OCI-LY1 (cell line): ENCODE data around the gene COPS7A.

Experiments used
- H2AFZ ChIP-seq: fragments of 200-600 bp; sonication (generic), shearing (Covaris generic); 2 replicates; pipeline ENCODE4 v1.6.0; 2014; ENCODE audit warnings: antibody characterized with exemption, mild to moderate bottlenecking, low read length
- H3F3A ChIP-seq: fragments of 200-600 bp; sonication (generic), shearing (Covaris generic); 2 replicates; pipeline ENCODE4 v1.6.0; 2014; ENCODE audit warnings: mild to moderate bottlenecking, antibody characterized with exemption, low read length, moderate library complexity; ENCODE audit not compliant: insufficient read depth
- H3K27ac ChIP-seq: fragments of 200-600 bp; sonication (generic); 2 replicates; pipeline ENCODE4 v1.5.1; 2014; ENCODE audit warnings: low read length, mixed run types, mild to moderate bottlenecking, low read depth; ENCODE audit not compliant: poor library complexity, severe bottlenecking
- H3K27me3 ChIP-seq: fragments of 200-600 bp; sonication (generic); 2 replicates; pipeline ENCODE4 v1.6.0; 2014; ENCODE audit warnings: antibody characterized with exemption, mild to moderate bottlenecking, low read length, moderate library complexity; ENCODE audit not compliant: insufficient read depth
- H3K36me3 ChIP-seq: fragments of 200-600 bp; sonication (generic); 2 replicates; pipeline ENCODE4 v1.6.1; 2014; ENCODE audit warnings: mild to moderate bottlenecking, antibody characterized with exemption, low read length, moderate library complexity, mixed read lengths; ENCODE audit not compliant: insufficient read depth
- H3K4me1 ChIP-seq: fragments of 200-600 bp; sonication (generic); 2 replicates; pipeline ENCODE4 v1.5.1; 2014; ENCODE audit warnings: mild to moderate bottlenecking, low read length, moderate library complexity; ENCODE audit not compliant: insufficient read depth, severe bottlenecking
- H3K4me2 ChIP-seq: fragments of 200-600 bp; sonication (generic), shearing (Covaris generic); 2 replicates; pipeline ENCODE4 v1.6.1; 2014; ENCODE audit warnings: low read length
- H3K4me3 ChIP-seq: fragments of 200-600 bp; sonication (generic); 2 replicates; pipeline ENCODE4 v1.5.1; 2014; ENCODE audit warnings: low read length, low read depth, mild to moderate bottlenecking, mixed read lengths; ENCODE audit not compliant: poor library complexity, severe bottlenecking
- H3K79me2 ChIP-seq: fragments of 200-600 bp; shearing (Covaris generic); 2 replicates; pipeline ENCODE4 v1.6.1; 2016; ENCODE audit warnings: mixed run types, low read length, mixed read lengths; ENCODE audit not compliant: insufficient read depth
- H3K9ac ChIP-seq: fragments of 200-600 bp; sonication (generic), shearing (Covaris generic); 2 replicates; pipeline ENCODE4 v1.6.1; 2014; ENCODE audit warnings: mild to moderate bottlenecking, low read length, mixed read lengths
- H3K9me2 ChIP-seq: fragments of 200-600 bp; sonication (generic), shearing (Covaris generic); 2 replicates; pipeline ENCODE4 v1.6.1; 2014; ENCODE audit warnings: low read depth, mild to moderate bottlenecking, low read length, mixed read lengths
- H3K9me3 ChIP-seq: fragments of 200-600 bp; shearing (Covaris generic); 2 replicates; pipeline ENCODE4 v1.6.1; 2014; ENCODE audit warnings: low read length, mixed read lengths
- H4K20me1 ChIP-seq: fragments of 200-600 bp; sonication (generic), shearing (Covaris generic); 2 replicates; pipeline ENCODE4 v1.6.0; 2016; ENCODE audit warnings: mild to moderate bottlenecking, low read length; ENCODE audit not compliant: insufficient read depth
- EZH2 ChIP-seq: fragments of 200-600 bp; sonication (generic), shearing (Covaris generic); IDR thresholded peaks from 2 replicates; pipeline ENCODE4 v1.8.0; 2017; ENCODE audit warnings: borderline replicate concordance, mixed run types, mild to moderate bottlenecking, antibody characterized with exemption, low read length, moderate library complexity, mixed read lengths
- TF ChIP-seq, protein P1 (sequence below): fragments of 200-600 bp; sonication (generic), shearing (Covaris generic); IDR thresholded peaks from 2 replicates; pipeline ENCODE4 v1.5.1; 2017; ENCODE audit warnings: mild to moderate bottlenecking, antibody characterized with exemption, low read length, moderate library complexity, mixed read lengths

COPS7A gene

GRCh38 chr12:6779708-6780432 is 56.0 kb downstream of the COPS7A start:
- no peaks in the 10 kb centered on the region for H3K9me3 ChIP-seq
- 0 out of 2 replicates have a peak, but pooled peaks cover 5% of the 10 kb centered on the region for H3K27me3 ChIP-seq
- H2AFZ ChIP-seq = no peak overlapping the region
- H3K79me2 ChIP-seq = no peaks in the 10 kb centered on the region
- no peak for TF ChIP-seq EZH2
- TF ChIP-seq, protein P1, sequence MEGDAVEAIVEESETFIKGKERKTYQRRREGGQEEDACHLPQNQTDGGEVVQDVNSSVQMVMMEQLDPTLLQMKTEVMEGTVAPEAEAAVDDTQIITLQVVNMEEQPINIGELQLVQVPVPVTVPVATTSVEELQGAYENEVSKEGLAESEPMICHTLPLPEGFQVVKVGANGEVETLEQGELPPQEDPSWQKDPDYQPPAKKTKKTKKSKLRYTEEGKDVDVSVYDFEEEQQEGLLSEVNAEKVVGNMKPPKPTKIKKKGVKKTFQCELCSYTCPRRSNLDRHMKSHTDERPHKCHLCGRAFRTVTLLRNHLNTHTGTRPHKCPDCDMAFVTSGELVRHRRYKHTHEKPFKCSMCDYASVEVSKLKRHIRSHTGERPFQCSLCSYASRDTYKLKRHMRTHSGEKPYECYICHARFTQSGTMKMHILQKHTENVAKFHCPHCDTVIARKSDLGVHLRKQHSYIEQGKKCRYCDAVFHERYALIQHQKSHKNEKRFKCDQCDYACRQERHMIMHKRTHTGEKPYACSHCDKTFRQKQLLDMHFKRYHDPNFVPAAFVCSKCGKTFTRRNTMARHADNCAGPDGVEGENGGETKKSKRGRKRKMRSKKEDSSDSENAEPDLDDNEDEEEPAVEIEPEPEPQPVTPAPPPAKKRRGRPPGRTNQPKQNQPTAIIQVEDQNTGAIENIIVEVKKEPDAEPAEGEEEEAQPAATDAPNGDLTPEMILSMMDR = no peak
- no peak overlapping the region for H3K4me2 ChIP-seq
- no peaks in the 10 kb centered on the region for H3K36me3 ChIP-seq
- no peak overlapping the region for H3K4me3 ChIP-seq
- H3K9me2 ChIP-seq = no peaks in the 10 kb centered on the region
- no peaks in the 10 kb centered on the region for H4K20me1 ChIP-seq
- no peak overlapping the region for H3K9ac ChIP-seq
- H3K27ac ChIP-seq = no peak overlapping the region
- no peaks in the 10 kb centered on the region for H3F3A ChIP-seq
- H3K4me1 ChIP-seq = peaks cover 22% of the 10 kb centered on the region

DNA sequence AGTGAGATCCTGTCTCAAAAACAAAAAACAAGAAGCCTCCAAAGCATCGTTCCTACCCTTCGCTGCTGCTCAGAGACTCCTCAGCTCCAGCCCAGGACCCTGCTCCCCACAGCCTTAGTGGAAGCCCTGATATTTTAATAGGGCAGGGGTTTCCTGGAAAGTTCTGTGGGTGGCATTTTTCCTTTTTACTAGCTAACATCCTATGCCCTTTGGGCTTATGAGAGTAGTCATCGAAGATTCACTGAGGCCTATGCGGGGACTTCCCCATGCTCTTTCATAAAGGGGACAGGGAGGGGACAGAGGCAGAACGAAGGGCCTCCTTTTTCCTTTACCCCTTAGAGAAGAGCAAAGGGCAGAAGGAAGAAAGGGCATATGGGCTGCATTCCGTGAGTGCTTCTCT is 56.7 kb downstream of the COPS7A start:
- peaks cover 22% of the 10 kb centered on the region for H3K4me1 ChIP-seq
- TF ChIP-seq EZH2 = no peak
- TF ChIP-seq, protein P1 = no peak
- H2AFZ ChIP-seq = no peak overlapping the region
- no peaks in the 10 kb centered on the region for H3F3A ChIP-seq
- H3K4me2 ChIP-seq = no peak overlapping the region
- no peaks in the 10 kb centered on the region for H4K20me1 ChIP-seq
- H3K4me3 ChIP-seq = no peak overlapping the region
- H3K27ac ChIP-seq = no peak overlapping the region
- H3K9me3 ChIP-seq = no peaks in the 10 kb centered on the region
- 0 out of 2 replicates have a peak, but pooled peaks cover 5% of the 10 kb centered on the region for H3K27me3 ChIP-seq
- H3K79me2 ChIP-seq = no peaks in the 10 kb centered on the region
- no peaks in the 10 kb centered on the region for H3K9me2 ChIP-seq
- no peak overlapping the region for H3K9ac ChIP-seq
- no peaks in the 10 kb centered on the region for H3K36me3 ChIP-seq
